GM23248 (cell line): ENCODE data around the gene COL26A1. TPM values are rescaled to one million over a fixed set of nuclear protein-coding genes. Genes with fewer than 3 reads are reported as not detected.

Experiments used
- DNase-seq: peaks from one replicate; pipeline ENCODE4 v3.0.0-alpha.2; 2015
- H2AFZ ChIP-seq: fragments of 200-600 bp; sonication (generic); 2 replicates; pipeline ENCODE4 v1.6.1; 2016; ENCODE audit warnings: antibody characterized with exemption
- H3F3A ChIP-seq: fragments of 200-600 bp; sonication (generic); 2 replicates; pipeline ENCODE4 v1.6.1; 2016; ENCODE audit warnings: mild to moderate bottlenecking, antibody characterized with exemption, mixed run types; ENCODE audit not compliant: insufficient read depth
- H3K27ac ChIP-seq: fragments of 200-600 bp; sonication (generic); 2 replicates; pipeline ENCODE4 v1.5.1; 2016; ENCODE audit warnings: mild to moderate bottlenecking
- H3K27me3 ChIP-seq: fragments of 200-600 bp; sonication (generic); replicated peaks from 2 replicates; pipeline ENCODE4 v1.6.1; 2016; ENCODE audit warnings: mild to moderate bottlenecking; ENCODE audit not compliant: insufficient read depth
- H3K36me3 ChIP-seq: fragments of 200-600 bp; sonication (generic); 2 replicates; pipeline ENCODE4 v1.6.1; 2016; ENCODE audit warnings: low read depth, mild to moderate bottlenecking
- H3K4me1 ChIP-seq: fragments of 200-600 bp; sonication (generic); 2 replicates; pipeline ENCODE4 v1.6.1; 2016; ENCODE audit warnings: mild to moderate bottlenecking; ENCODE audit not compliant: insufficient read depth
- H3K4me2 ChIP-seq: fragments of 200-600 bp; sonication (generic); one replicate; pipeline ENCODE4 v1.6.1; 2016; ENCODE audit warnings: mild to moderate bottlenecking; ENCODE audit not compliant: unreplicated experiment
- H3K4me3 ChIP-seq: fragments of 200-600 bp; sonication (generic); 2 replicates; pipeline ENCODE4 v1.5.1; 2016; ENCODE audit warnings: mild to moderate bottlenecking
- H3K79me2 ChIP-seq: fragments of 200-600 bp; sonication (generic); 2 replicates; pipeline ENCODE4 v1.6.1; 2016; ENCODE audit warnings: mild to moderate bottlenecking; ENCODE audit not compliant: insufficient read depth
- H3K9ac ChIP-seq: fragments of 200-600 bp; sonication (generic); 2 replicates; pipeline ENCODE4 v1.6.1; 2016; ENCODE audit warnings: mild to moderate bottlenecking
- H3K9me2 ChIP-seq: fragments of 200-600 bp; sonication (generic); 2 replicates; pipeline ENCODE4 v1.6.1; 2016; ENCODE audit warnings: mixed run types, mild to moderate bottlenecking, moderate library complexity; ENCODE audit not compliant: insufficient read depth
- H3K9me3 ChIP-seq: fragments of 200-600 bp; sonication (generic); one replicate; pipeline ENCODE4 v1.6.1; 2017; ENCODE audit warnings: low read depth
- H4K20me1 ChIP-seq: fragments of 200-600 bp; sonication (generic); 2 replicates; pipeline ENCODE4 v1.6.0; 2016; ENCODE audit not compliant: insufficient read depth
- EZH2 ChIP-seq: fragments of 200-600 bp; sonication (generic); IDR thresholded peaks from 2 replicates; pipeline ENCODE4 v1.6.1; 2018; ENCODE audit warnings: antibody characterized with exemption, mild to moderate bottlenecking; ENCODE audit not compliant: insufficient read depth, poor library complexity, severe bottlenecking
- EZH2phosphoT487 ChIP-seq: fragments of 200-600 bp; sonication (generic); IDR thresholded peaks from 2 replicates; pipeline ENCODE4 v1.6.1; 2018; ENCODE audit warnings: antibody characterized with exemption, moderate library complexity, mild to moderate bottlenecking, low read depth; ENCODE audit not compliant: insufficient read depth
- WGBS, 2 experiments: methylation state at CpG; one replicate each; pipeline ENCODE4 v1.1.6; 2015 to 2017; ENCODE audit warnings: low lambda C conversion rate in 2 of 2, low coverage in 1 of 2; ENCODE audit errors: missing lambda C conversion rate in 2 of 2; 5-methylcytosine and 5-hydroxymethylcytosine counted together
- in situ Hi-C: fragments of 300-500 bp; cut with MboI; formaldehyde crosslinking; loops from 2 replicates; pipeline ENCODE4 v1.15.0; 2020
- polyA plus RNA-seq: library from polyadenylated mRNA; unstranded; fragments of >200 nt; fragmentation: Nextera tagmentation; extraction: Ambion mirVana; gene quantifications from 2 replicates; pipeline ENCODE4 v1.2.1, GENCODE V29; 2016
- total RNA-seq: library from RNA; depleted of rRNA; stranded (reverse); fragments of >200 nt; shearing (Covaris generic); gene quantifications from 2 replicates; pipeline ENCODE4 v1.2.3, GENCODE V29; 2014

COL26A1 gene
- total and polyA plus RNA-seq, 2 experiments from 2014 or later, result not detected

DNA sequence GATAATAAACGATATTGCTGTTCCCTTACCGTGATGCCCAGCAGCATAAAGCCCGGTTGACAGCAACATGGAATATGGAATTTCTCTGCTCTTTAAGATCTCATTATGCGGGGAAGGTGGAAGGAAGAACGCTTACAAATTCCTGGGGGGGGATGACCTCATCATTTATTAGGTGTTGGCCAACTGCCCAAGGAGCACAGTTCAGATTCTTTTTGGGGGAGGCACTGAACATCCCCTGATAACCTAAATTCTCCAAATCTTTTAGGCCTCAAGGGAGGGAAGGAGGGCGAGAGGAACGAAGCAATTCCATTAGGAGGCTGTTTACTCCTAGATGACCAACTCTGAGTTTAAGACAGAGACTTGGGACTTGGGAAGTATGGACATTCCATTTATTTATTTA lies 5.2 kb upstream of the COL26A1 start:
- Histone ChIP-seq H3K4me2 (no peak overlapping the region), H3K79me2 (no peaks in the 10 kb centered on the region), H4K20me1 (no peaks in the 10 kb centered on the region), H3K9ac (no peak overlapping the region), H3K9me2 (no peaks in the 10 kb centered on the region), H2AFZ (no peak overlapping the region), H3K27me3 (peaks cover 30% of the 10 kb centered on the region), H3K4me3 (no peak overlapping the region), H3K4me1 (no peaks in the 10 kb centered on the region), H3K27ac (no peak overlapping the region), H3K9me3 (no peaks in the 10 kb centered on the region), H3F3A (no peaks in the 10 kb centered on the region), H3K36me3 (no peaks in the 10 kb centered on the region)
- 63 to 66% methylated on average over 7 of the region's 7 CpGs for WGBS, 2 experiments
- in situ Hi-C loops, result no loop called here
- DNase-seq, result no peak
- TF ChIP-seq EZH2 (no peak), EZH2phosphoT487 (no peak)

DNA sequence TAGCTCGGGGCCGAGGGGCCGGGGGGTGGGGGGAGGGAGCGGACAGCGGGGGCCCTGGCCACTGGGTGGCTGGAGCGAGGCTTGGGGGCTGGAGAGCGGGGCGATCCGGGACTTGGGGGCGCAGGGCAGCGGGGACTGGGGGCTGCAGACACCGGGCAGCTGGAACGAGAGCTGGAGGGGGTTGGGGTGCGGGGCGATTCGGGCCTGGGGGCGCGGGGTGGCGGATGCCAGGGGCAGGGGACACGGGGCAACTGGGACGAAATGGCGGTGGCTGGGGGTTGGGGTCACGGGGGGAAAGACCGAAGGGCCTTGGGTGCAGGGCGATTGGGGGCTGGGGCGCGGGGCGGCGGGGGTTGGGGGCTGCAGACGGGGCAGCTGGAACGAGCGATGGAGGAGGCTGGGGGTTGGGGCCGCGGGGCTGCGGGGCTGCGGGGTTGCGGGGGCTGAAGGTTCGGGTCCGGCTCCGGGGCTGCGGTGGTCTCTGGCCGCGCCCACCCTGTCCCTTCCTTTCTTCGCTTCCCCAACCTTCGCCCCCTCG lies 590 bp downstream of the COL26A1 start:
- Histone ChIP-seq H3K9me3 (no peaks in the 10 kb centered on the region), H3K27me3 (peaks cover 37% of the 10 kb centered on the region; the same call in 1 of the 2 replicates), H3F3A (no peaks in the 10 kb centered on the region), H3K9me2 (no peaks in the 10 kb centered on the region), H3K4me1 (no peaks in the 10 kb centered on the region), H3K36me3 (no peaks in the 10 kb centered on the region), H3K4me2 (peak overlapping the region; percentile 86), H2AFZ (peak overlapping the region; percentile 78), H4K20me1 (no peaks in the 10 kb centered on the region), H3K27ac (no peak overlapping the region), H3K79me2 (no peaks in the 10 kb centered on the region), H3K9ac (no peak overlapping the region), H3K4me3 (peak overlapping the region; percentile 59)
- TF ChIP-seq EZH2 (no peak), EZH2phosphoT487 (no peak)
- in situ Hi-C loops, result no loop called here
- DNase-seq, result no peak
- 3 to 5% methylated on average over 12 to 45 of the region's 46 CpGs for WGBS, 2 experiments

DNA sequence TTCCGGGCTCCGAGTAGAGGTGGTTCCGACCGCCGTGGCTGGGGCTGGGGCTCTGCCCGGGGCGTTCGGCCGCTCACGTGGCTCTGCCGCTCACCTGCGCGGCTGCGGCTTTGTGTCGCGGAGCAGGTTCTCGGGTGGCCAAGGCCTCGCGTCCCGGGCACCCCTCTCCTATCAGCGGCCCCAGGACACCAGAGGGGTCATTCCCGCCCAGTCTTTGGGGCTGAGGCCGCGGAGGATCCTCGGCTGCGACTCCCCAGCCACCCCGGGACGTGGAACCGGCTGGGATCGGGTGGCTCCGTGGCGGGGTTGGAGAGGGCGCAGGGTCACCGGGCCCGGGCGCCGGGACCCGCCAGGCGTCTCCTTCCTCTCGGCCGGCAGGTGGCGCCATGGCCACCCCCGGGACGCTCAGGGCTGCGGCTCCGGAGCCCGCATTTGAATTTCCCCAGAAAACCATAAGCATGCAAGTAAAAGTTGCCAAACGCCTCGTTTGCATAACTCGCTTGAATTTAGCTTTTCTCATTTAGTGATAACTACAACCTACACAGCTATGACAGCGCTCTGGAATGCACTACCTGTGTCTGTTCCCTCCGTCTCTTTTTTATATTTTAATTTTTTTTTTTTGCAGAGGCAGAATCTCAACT lies 1.2 kb downstream of the COL26A1 start:
- Histone ChIP-seq H3K9me3 (no peaks in the 10 kb centered on the region), H3K27ac (no peak overlapping the region), H3K79me2 (no peaks in the 10 kb centered on the region), H3K4me3 (peak overlapping the region; percentile 59), H2AFZ (peak overlapping the region; percentile 78), H4K20me1 (no peaks in the 10 kb centered on the region), H3K36me3 (no peaks in the 10 kb centered on the region), H3K4me1 (no peaks in the 10 kb centered on the region), H3K4me2 (peak overlapping the region; percentile 86), H3K27me3 (peaks cover 37% of the 10 kb centered on the region; the same call in 1 of the 2 replicates), H3K9ac (no peak overlapping the region), H3K9me2 (no peaks in the 10 kb centered on the region), H3F3A (no peaks in the 10 kb centered on the region)
- peak; percentile 78 for DNase-seq
- in situ Hi-C loops, result no loop called here
- WGBS, 2 experiments, result 2 to 5% methylated on average over 28 to 51 of the region's 52 CpGs
- TF ChIP-seq EZH2phosphoT487 (no peak), EZH2 (peak; percentile 74)

DNA sequence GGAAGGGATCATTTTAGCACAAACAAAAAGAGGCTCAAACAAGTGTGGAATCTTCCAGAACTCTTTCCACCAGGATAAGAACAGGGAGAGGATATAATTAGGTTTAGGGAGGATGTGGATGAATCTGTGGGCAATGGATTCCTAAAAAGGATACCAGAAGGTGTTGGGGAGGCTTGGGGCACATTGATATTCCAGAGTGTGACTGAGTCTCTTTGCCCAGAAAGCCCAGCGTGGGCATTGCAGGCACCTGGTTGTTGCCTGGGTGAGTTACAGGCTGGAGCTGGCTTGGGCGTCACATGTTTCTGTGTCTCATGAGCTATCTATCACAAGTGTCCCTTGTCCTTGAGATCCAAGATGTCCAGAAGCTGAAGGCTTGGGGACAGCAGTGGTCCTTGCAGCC lies 3.3 kb downstream of the COL26A1 start:
- Histone ChIP-seq H4K20me1 (no peaks in the 10 kb centered on the region), H3K36me3 (no peaks in the 10 kb centered on the region), H3K79me2 (no peaks in the 10 kb centered on the region), H3K9me3 (no peaks in the 10 kb centered on the region), H3K9ac (no peak overlapping the region), H3F3A (no peaks in the 10 kb centered on the region), H3K4me3 (no peak overlapping the region), H3K9me2 (no peaks in the 10 kb centered on the region), H3K27ac (no peak overlapping the region), H3K4me1 (no peaks in the 10 kb centered on the region), H3K4me2 (no peak overlapping the region), H3K27me3 (peaks cover 37% of the 10 kb centered on the region; the same call in 1 of the 2 replicates), H2AFZ (no peak overlapping the region)
- WGBS, 2 experiments, result 71 to 81% methylated on average over 2 of the region's 2 CpGs
- in situ Hi-C loops, result no loop called here
- no peak for DNase-seq
- TF ChIP-seq EZH2, result no peak
- no peak for TF ChIP-seq EZH2phosphoT487
